Right lobe of liver (tissue), 4 donors: ENCODE results near the gene TYW1.
"Not testable (repeated sequence)": the region's sequence is repeated elsewhere in the genome, so short reads cannot be mapped to it uniquely, and the experiment has no call there.

Source experiments
- POLR2A ChIP-seq: fragments of 450-650 bp; IDR thresholded peaks from one replicate; pipeline ENCODE4 v1.6.1; 2017; ENCODE audit warnings: antibody characterized with exemption, mild to moderate bottlenecking
- TF ChIP-seq, protein P1 (sequence below), 4 donors: fragments of 200-600 bp in 3 of 4; fragments of 450-650 bp in 1 of 4; IDR thresholded peaks; one replicate each; pipeline versions ENCODE4 v1.5.1 to v1.8.0; 2016 to 2022; ENCODE audit warnings: antibody characterized with exemption in 4 of 4, mild to moderate bottlenecking in 2 of 4
- donor health status: DM: no; HTN: no; CAD: no.
- donor health status: DM: no; HTN: no; CAD: no.
- donor health status: DM: no; HTN: yes; CAD: no.

- TF ChIP-seq, protein P1, sequence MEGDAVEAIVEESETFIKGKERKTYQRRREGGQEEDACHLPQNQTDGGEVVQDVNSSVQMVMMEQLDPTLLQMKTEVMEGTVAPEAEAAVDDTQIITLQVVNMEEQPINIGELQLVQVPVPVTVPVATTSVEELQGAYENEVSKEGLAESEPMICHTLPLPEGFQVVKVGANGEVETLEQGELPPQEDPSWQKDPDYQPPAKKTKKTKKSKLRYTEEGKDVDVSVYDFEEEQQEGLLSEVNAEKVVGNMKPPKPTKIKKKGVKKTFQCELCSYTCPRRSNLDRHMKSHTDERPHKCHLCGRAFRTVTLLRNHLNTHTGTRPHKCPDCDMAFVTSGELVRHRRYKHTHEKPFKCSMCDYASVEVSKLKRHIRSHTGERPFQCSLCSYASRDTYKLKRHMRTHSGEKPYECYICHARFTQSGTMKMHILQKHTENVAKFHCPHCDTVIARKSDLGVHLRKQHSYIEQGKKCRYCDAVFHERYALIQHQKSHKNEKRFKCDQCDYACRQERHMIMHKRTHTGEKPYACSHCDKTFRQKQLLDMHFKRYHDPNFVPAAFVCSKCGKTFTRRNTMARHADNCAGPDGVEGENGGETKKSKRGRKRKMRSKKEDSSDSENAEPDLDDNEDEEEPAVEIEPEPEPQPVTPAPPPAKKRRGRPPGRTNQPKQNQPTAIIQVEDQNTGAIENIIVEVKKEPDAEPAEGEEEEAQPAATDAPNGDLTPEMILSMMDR (IDR thresholded peaks at IDR 0.05) = not testable (repeated sequence)
- not testable (repeated sequence) for TF ChIP-seq POLR2A
These were observed 189.1 kb downstream of the TYW1 start for GRCh38 chr7:67185660-67186129.
